GM21529 (cell line): ENCODE measurements around the gene NECTIN1.
A peak's percentile ranks its signal among the peaks of the same experiment; 100 is the strongest.

Source experiments
- ATAC-seq: cut with Tn5 transposase; IDR thresholded peaks from one replicate; pipeline ENCODE4 v1.9.1; 2021; ENCODE audit not compliant: unreplicated experiment

Gene NECTIN1

DNA sequence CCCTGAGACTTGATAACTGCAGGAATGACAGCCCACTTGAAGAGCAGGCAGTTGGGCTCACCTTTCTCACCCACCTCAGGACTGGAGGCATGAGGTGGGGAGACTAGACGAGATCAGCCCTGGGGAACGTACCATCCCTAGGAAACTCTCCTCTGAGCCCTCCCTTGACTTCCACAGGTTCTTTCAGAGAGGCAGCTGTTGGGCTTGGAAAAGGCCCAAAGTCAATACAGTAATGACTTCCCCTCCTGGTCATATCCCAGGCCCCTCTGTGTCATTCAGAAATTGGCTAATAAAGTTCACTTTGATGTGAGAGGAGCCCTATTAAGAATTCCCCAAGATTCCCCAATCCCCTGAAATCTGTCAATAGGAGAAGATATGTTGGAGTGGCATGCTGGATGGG is 5.8 kb upstream of the NECTIN1 start:
- ATAC-seq: no peak

DNA sequence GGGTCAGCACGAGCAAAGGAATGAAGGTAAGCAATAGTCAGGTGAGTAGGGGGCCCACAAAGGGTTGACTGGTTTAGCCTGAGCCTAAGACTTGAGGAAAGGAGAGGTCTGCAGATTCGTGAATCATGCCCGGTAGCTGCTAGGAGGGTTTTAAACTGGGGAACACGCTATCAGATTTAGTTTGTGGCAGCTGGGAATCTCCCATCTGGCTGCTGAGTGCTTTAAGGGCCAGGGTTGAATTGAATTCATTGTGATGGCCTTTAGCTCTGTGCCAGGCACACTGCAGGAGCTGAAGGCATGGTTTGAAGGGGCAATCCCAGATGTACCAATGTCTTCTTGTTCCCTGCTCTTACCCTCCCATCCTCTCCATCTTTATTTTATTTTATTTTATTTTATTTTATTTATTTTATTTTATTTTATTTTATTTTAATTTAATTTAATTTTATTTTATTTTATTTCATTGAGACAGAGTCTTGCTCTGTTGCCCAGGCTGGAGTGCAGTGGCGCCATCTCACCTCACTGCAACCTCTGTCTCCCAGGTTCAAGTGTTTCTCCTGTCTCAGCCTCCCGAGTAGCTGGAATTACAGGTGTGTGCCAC is 1.9 kb upstream of the NECTIN1 start:
- no peak for ATAC-seq

DNA sequence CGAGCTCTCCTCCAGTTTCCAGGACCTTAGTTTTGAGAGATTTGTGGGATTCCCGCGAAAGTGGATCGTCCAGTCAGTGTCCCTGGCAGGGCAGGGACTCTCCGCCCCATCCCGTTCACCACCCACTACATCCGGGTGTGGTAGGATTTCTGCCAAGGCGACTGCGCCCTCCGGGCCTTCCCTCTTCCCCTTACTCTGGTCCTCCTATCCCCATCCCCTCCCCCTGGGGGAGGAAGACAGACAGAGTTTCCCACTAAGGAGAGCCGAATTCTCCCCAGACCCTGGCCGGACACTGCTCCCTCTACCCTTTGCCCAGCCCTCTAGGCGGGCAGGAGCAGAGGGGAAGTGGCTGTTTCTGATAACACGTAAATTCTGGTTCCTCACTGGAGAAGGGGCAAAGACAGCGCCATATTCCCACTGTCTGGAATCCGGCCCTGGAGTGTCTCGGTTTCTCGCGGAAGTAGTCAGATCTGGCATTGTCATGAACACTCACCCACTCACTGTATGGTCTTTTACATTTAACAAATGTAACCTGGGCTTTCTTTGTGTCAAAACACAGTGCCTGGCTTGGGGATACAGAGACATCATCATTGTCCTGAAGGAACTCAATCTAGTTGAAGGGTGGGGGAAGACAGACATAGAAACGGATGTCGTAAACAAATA is 1.1 kb upstream of the NECTIN1 start:
- ATAC-seq: no peak

DNA sequence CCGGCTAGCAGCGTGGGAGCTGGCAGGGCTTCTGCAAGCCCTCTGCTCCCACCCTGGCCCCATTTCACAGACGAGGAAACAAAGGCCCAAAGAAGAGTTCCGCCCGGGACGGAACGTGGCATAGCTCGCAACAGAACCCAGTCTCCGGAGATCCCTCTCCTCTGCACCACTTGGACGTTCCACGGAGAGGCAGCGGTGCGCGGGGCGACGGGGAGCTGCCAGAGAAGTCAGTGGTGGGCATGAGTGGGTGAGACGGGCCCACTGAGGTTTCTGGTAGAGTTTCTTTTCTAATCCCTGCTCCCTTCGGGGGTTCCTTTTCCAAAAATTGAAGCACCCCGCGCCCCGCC is 554 bp upstream of the NECTIN1 start:
- ATAC-seq: peak; percentile 22

DNA sequence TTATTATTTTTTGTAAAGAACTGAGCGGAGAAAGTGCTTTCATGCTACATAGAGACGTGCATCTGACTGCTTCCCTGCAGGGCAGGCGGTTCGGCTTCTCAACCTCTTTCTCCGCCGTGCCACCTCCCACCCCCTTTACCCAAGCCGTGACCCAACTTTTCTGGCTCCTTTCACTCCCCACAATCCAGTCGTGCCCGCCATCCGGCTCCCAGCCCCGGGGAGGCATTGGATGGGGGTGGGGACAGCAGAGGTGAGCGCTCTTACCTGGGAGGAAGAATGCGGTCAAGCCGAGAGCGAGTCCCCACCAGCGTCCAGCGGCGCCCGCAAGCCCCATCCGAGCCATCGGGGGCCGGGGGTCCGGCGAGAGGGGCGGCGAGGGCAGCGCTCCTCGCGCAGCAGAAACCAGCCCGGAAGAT is 781 bp downstream of the NECTIN1 start:
- ATAC-seq: no peak

DNA sequence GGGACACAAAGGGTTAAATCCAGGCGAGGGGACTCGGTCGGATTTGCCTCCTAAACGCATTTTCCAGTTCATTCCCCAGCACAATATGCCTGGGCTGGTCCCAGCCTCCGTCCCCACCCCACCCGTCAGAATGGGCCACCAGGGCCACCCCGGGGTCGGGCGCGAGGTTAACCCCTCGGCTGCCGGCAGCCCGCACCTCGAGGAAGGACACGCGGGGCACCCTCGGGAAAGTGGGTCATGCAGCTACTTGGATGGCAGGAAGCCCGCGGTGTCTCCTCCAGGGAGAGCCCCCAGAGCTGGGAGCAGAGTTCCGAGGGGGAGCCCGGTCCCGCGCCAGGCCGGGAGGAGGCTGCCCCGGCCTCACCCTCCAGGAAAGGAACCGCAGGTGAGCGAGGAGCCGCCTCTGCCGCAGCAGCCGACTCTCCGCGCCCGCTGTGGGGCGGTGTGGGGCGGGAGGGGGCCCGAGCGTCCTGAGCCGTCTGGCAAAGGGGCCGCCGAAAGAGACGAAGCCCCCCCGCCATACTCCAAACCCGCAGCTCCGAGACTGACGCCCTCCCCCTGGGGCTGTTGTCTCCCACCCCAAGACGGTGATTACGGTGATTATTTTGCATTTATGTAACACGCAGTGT is 1.4 kb downstream of the NECTIN1 start:
- no peak for ATAC-seq

DNA sequence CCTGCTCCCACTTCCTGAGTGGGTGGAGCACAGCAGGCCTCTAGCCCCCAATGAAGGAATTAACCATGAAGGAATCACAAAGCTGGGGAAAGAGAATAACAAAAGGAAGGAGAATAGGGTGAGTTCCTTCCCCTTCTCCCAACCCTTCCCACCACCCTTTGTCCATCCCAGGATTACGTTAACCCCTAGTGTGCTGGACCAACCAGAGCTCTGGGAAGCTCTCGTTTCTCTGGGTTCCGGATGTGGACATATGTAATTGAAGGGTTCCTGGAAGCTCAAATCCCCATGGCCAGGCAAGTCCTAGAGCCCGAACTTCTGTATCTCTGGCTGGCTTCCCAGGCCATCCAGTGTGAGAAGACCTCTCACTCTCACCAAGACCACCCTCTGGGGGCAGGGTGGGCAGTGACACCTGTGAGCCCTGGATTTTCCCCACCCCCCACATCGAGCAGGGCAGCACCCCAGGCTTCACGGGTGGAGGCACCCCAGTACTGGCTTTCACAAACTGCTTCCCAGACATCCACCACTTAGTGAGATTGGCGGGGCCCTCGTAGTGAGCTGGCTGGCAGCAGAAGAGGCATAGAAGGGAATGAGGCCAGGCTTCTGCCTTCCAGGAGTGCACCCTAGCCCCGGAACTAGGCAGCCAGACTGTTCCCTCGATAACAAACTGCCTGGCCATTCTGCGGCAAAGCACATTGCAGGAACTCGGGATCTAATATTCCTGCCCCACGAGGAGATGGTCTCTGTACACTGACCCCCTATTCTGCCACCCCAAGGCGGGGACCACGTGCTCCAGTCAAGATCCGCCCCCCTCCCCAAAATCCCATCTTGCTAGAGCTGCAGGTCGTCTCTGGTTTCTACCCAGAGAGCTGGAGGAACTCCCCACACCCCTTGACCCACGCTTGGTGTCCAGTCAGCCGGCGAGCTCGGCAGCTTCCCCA is 2.1 kb downstream of the NECTIN1 start:
- no peak for ATAC-seq

DNA sequence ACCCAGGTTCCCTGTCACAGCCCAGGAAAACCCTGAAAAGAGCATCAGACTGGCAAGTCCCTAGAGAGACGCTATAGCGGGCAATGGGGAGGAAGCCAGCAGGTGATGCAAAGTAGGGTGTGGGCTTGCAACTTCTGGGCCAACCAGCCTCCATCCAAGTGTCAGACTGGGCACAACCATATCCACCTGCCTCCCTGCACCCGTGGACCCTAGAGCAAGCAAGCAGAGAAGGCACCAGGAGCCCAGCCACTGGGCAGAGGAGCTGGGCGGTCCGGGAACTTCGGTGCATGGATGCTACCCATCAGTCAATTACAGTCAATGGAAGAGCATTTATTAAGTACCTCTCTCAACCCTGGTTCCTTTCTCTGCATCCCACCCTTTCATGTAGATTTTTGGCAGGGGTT is 2.8 kb downstream of the NECTIN1 start:
- ATAC-seq: no peak

DNA sequence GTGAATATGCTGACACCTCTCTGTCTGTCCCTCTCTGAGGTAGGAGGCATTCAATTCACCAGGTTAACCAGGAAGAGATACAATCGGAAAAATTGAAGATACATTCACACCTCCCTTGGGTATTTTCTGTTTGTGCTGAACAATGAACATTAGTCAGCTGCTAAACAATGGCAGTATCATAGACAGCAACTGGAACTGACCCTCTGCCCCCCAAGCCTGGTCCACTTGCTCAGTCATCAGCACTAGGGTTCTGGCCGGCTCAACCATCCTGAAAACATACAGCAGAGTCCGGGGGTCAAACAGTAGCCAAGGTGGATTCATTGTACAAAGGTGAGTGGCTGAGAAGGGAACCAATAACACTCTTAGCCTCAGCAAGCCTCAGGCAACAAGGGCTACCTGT is 4.0 kb downstream of the NECTIN1 start:
- no peak for ATAC-seq

DNA sequence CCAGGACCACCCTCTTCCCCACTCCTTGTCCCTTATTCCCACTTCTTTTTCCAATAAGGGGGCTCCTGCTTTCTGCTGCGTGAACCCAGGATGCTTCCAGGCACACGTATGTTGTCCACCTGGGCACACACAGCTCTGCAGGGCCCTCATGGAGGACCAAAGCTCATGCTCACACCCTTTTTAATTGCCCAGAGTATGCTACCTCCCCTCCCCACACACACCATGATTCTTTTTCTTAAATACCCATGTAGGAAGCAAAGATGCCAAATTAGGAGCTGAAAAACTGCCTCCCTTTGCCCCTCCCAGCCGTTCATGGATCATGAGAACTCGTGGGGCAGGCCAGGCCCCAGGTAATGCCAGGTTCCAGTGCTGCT is 5.1 kb downstream of the NECTIN1 start:
- ATAC-seq: no peak

DNA sequence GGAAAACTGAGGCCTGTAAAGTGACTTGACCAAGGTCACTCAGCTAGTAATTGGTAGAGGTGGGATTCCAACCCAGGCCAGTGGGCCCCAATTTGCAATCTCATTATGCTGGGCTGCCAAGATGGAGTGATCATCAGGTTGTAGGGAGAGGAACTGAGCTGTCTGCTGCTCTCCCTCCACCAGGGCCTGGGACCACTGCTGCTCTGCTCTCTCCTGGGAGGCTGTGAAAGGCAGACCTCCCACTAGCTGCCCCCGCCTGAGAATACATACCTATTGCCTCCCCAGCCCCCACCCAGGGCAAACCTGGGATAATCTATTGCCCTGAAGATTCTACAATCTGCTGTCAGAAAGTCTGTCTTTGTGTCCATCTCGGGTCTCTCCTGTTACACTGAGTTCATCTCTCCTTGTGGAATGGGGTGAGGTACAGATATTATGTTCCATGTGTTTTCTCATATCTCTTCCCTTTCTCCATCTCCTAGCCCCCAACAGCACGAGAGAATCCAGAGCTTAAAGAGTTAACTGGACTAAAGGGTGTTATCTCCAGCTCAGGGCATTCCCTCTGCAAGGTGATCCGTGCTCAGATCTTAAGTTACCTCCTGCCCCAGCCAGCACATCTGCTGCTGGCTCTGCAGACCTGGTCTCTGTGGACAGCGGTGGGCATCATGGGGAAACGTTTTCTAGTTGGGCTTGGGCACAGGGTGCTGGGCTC is 5.6 kb downstream of the NECTIN1 start:
- no peak for ATAC-seq

DNA sequence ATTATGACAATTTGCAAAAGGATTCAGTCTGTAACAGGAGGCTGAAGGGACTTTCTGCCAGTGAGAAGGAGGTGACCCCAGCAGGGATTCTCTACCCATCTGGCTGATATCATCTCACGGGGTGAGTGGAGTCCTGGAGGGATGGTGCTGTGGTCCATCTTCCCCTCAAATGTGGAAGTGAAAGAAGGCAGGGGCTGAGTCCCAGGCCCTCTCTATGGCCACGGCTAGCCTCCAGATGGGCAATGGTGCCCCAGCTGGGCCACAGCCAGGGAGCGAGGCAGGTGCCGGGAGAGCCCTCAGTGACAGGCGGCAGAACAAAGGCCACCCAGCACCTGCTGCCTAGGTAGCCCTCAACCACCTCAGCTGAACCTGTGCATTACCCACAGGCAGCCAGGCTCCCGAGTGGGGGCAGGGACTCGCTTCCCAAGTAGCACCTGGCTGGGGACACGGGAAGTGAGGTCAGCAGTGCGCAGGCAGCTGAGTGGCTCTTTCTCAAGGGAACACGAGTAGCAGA is 6.7 kb downstream of the NECTIN1 start:
- ATAC-seq: no peak

DNA sequence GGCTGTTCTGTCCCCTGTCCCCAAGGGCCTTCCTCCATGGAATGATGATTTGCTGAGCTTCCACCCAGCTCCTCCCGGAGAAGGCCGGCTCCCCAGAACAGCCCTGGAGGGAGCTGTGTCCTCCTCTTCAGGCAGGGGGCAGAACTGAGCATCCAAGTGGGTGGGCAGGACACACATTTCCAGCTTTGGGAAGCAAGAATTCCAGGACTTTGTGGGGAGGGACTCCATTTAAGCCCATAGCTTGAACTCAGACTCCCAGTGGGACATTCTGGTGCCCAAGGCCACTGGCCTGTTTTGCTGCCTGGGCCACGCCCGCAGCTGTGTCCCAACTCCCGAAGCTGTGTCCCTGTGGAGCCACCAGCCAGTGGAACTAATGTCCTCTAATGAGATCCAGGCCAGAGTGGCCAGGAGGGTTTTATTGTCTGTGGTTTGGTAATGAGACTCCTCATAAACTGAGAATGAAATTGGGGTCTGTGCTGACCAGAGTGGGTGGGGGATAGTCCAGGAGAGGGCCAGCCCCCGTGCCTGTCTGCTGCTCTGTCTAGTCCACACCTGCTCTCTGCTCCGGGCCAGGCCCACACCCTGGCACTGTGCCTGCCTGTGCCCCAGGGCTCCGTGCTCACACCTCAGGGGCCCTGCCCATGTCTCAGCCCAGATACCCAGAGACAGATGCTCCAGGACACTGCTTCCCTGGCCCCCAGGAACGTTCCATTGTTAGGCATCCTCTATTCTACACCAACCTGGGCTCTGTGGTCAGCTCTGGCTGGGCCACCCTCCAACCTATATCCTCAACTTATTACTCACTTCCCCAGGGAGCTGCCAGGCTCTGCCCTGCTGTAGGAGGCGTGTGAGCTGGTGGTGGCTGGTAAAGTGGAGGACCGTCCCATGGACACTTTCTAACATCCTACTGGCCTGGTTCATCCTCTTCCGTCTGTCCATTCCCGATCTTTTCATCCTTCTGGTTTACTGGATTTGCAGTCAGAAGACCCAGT is 7.6 kb downstream of the NECTIN1 start:
- no peak for ATAC-seq

DNA sequence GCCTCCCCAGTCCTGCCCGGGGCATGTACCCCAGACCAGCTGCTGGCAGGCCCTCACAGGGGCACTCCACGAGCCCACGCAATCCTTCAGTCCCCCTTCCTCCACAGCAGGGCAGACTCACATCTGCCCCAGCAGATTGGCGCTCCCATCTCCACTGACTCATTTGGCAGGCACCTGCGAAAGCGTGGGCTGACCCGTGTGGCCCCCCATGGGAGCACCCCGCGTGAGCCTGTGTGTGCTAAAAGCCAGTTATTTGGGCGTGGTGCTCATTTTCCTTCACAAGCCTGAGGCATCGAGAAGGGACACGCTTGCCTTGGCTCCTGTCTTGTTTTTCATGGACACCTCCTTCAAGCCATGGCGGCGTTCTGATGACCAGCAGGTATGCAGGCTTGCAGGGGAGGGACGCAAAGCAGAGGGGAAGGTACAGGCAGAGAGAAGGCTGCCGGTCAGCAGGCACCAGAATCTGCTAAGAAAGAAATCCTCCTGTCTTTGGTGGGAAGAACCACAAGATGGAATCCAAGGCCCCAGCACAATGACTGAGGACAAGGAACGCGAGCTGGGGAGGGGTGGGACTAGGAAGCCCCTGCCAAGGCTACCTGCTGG is 8.6 kb downstream of the NECTIN1 start:
- ATAC-seq: no peak

DNA sequence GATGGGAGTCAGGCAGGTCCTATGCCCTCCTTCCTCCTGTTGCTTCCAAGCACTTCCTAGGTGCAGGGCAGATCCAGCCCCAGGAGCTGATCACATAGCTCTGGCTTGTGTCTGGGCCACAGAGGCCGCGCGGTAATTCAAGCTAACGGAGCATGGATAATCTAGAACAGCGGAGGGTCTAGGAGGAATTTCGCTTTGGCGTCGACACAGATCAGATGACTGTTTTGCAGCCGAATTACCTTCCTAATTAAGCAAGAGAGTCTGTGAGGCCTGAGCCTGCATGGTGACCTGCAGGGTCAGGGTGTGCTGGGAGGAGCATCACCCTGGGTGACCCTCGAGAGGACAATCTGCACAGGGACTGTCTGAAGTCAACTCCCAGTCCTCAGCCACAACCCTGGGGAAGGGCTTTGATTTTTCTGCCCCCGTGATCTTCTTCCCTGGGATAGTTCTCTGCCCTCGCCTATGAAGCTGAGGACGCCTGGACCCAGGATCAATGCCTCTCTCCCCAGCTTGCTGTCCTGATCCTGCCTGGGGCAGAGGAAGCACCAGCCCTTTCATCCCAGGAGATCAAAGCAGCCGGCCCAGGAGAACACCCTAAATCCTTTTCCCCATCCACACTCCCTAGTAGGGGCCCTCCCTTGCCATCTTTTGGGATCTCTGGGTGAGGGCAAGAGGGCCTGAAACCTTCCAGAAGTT is 11.0 kb downstream of the NECTIN1 start:
- no peak for ATAC-seq

DNA sequence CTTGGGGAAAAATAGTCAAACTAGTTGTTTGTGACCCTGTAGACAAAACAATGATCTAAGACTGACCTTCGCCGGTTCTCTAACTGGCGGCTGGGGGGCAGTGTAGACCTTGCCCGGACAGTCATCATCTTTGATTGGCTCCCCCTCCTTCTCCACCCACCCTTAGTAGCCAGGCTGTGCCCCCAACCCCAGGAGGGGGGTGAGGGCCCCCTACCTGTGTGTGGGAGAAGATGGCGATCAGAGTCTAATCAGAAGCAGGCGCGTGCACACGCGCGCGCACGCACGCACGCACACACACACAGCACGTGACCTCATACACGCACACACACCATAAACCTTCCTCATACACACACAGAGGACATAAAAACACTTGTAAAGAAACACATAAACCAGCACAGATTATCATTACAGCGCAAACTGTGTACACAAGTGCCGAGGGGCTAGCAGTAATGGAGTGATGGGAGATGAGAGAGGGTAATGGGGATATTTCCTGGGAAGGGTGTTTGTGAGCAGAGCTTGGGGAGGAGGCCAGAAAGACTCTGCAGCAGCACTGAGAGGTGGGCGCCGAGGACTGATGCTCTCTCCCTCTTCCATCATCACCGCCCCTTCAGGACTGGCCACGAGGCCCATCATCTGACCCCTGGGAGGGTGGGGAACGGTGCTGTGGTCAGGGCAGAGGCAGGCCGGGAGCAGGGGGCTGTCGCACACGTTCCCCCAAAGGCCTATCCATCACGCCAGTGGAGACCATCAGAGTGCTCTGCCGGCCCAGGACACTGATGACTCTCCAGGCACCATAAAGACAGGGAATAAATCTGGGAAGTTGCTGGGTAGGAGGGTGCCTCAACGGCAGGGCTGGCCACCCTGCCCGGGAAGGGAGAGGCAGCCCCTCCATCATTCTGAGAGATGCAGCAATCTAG is 12.2 kb downstream of the NECTIN1 start:
- ATAC-seq: no peak

DNA sequence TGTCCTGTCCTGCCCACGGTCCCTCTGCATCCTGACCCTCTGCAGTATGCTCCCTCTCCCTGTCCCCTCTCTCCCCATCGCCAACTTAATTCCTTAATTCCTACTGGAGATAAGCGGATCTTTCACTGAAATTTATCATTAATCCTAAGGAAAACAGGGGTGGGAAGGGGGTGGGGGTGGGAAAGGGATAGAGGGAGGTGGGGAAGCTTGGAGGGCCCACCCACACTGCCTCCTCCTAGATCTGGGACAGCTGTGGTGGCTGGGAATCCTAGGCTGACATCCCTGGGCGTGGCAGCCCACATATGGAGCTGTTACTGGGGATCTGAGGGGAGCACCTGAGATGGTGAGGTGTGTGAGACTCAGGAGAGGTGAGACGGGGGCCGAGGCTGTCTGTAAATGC is 14.4 kb downstream of the NECTIN1 start:
- no peak for ATAC-seq

DNA sequence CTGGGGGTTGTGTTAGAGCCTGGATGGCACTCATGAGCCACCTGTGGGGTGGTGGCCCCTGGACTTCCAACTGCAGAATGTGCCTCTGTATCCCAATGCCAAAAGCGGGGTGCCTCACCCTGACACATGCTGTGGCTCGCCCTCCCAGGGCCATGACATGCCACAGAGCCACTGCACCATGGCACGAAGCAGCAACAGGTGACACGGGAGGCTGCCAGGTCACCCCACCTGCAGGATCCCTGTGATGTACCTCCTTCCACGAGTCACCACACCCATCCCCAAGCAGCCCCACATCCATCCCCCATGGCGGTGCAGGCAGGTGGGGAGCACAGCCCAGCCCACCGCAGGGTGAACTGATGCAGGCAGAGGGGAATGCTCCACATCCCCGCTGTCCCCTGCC is 14.8 kb downstream of the NECTIN1 start:
- no peak for ATAC-seq
